Activated naive CD8-positive, alpha-beta T cell treated with anti-CD3 and anti-CD28 coated beads for 36 hours (primary cell): ENCODE measurements around the gene HAAO. TPM values are rescaled to one million over a fixed set of nuclear protein-coding genes. Genes with fewer than 3 reads are reported as not detected.
"Not testable (repeated sequence)": the region's sequence is repeated elsewhere in the genome, so short reads cannot be mapped to it uniquely, and the experiment has no call there.

ENCODE experiments used
- DNase-seq: peaks from one replicate; pipeline ENCODE4 v3.0.0; 2021
- H3K27ac Mint-ChIP-seq: one replicate; pipeline ENCODE4 v1.8.0; 2022; ENCODE audit warnings: mild to moderate bottlenecking, moderate library complexity, mixed read lengths
- H3K27me3 Mint-ChIP-seq: one replicate; pipeline ENCODE4 v1.8.0; 2022; ENCODE audit warnings: mild to moderate bottlenecking, mixed read lengths
- H3K36me3 Mint-ChIP-seq: one replicate; pipeline ENCODE4 v1.8.0; 2021; ENCODE audit warnings: mild to moderate bottlenecking, mixed read lengths
- H3K4me1 Mint-ChIP-seq: one replicate; pipeline ENCODE4 v1.8.0; 2021; ENCODE audit warnings: mixed read lengths
- H3K4me3 Mint-ChIP-seq: one replicate; pipeline ENCODE4 v1.8.0; 2022; ENCODE audit warnings: mild to moderate bottlenecking, moderate library complexity, mixed read lengths
- H3K9me3 Mint-ChIP-seq: one replicate; pipeline ENCODE4 v1.8.0; 2022; ENCODE audit warnings: mixed read lengths
- total RNA-seq, 2 experiments: library from RNA; stranded (reverse); gene quantifications; one replicate each; pipeline ENCODE4 v1.2.3, GENCODE V29; 2021

The HAAO gene
- 1 to 10 TPM in 1 of 2 experiments, under 1 TPM in 1; 0.33 to 1.1 TPM for total RNA-seq

DNA sequence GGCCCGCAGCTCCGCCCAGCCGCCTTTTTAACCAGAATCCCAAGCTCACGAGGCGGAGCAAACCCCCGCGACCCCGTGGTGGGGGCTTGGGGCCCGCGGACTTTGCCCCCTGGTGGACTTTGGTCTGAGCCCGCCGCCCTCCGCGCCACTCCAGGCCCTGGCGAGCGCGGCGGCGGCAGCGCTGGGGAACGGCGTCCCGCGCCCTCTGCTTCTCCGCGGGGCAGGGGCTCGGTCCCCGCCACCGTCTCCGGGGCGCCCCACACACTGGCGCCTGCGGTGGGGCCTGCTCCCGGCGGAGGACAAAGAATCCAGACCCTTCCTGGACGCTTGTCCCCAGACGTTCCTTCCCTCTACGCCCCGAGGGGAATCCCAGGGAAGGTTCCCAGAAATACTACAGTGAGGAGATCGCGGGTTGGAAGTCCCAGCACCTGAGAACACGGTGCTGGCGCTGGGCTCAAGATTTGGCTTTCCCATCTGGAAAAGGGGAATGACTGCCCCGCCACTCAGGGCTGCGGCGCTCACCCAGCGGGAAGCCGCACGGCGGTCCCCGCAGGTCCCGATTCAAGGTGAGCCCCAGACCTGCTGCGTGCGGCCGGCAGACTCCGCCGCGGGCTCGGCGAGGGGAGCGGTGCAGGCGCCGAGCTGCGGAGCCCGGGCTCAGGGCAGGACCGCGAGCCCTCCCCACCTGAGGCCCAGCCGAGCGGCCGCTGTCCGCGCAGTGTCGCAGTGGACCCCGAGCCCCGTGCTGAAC is at the start of gene HAAO:
HAAO (minus strand) TSS at position 1 of the 751 bp plus-strand sequence. CDS start 47 bp downstream, outside the sequence.
- DNase-seq: peak; percentile 30
- H3K4me1 Mint-ChIP-seq: peaks cover 35% of the 10 kb centered on the region
- H3K36me3 Mint-ChIP-seq: peaks cover 3% of the 10 kb centered on the region
- H3K9me3 Mint-ChIP-seq: no peaks in the 10 kb centered on the region
- H3K4me3 Mint-ChIP-seq: peak within 1 kb of the TSS; percentile 76
- H3K27ac Mint-ChIP-seq: peak within 1 kb of the TSS; percentile 5
- peaks cover 40% of the 10 kb centered on the region for H3K27me3 Mint-ChIP-seq

DNA sequence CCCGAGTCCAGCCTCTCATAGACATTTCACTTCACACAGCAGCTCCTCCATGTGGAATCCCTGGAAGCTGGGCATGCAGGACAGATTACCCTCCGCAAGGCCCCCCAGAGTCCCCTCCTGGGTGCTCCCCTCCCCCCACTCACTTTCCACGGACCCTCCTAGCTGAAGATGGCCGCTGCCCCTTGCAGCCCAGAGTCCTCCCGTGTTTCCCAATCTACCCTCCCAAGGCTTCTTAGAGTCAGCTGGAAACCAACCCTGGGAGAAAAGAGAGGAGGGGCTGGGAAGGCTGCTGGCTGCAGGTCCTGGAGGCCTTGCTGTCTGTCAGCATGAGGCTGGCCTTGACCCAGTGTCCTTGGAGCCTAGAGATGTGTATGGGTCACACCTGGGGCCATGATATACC is 49.0 kb upstream of the HAAO start:
- Mint-ChIP-seq H3K4me1 (peaks cover under 1% of the 10 kb centered on the region), H3K27me3 (no peaks in the 10 kb centered on the region), H3K4me3 (no peak overlapping the region), H3K9me3 (no peaks in the 10 kb centered on the region), H3K36me3 (no peaks in the 10 kb centered on the region), H3K27ac (no peak overlapping the region)
- DNase-seq: no peak

DNA sequence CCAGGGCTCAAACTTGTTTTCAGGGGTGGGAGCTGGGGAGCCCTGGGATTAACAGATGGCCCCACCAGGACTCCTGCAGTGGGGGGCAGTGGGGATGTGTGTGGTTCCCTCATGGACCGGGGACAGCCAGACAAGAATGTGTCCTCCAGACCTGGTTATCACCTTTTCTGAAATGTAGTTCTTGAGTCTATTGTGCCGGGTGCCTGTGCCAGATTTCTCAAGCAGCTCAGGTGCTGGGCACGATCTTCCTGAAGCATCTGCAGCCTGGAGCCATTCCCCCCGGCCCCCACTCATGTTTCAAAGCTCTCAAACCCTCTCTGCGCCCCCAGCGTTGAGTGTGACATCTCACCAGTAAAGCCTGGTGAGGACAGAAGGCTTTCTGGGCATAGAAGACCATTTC is 48.4 kb upstream of the HAAO start:
- H3K27me3 Mint-ChIP-seq: no peaks in the 10 kb centered on the region
- no peak overlapping the region for H3K4me3 Mint-ChIP-seq
- no peak overlapping the region for H3K27ac Mint-ChIP-seq
- no peaks in the 10 kb centered on the region for H3K9me3 Mint-ChIP-seq
- H3K4me1 Mint-ChIP-seq: peaks cover 6% of the 10 kb centered on the region
- no peak for DNase-seq
- H3K36me3 Mint-ChIP-seq: no peaks in the 10 kb centered on the region

DNA sequence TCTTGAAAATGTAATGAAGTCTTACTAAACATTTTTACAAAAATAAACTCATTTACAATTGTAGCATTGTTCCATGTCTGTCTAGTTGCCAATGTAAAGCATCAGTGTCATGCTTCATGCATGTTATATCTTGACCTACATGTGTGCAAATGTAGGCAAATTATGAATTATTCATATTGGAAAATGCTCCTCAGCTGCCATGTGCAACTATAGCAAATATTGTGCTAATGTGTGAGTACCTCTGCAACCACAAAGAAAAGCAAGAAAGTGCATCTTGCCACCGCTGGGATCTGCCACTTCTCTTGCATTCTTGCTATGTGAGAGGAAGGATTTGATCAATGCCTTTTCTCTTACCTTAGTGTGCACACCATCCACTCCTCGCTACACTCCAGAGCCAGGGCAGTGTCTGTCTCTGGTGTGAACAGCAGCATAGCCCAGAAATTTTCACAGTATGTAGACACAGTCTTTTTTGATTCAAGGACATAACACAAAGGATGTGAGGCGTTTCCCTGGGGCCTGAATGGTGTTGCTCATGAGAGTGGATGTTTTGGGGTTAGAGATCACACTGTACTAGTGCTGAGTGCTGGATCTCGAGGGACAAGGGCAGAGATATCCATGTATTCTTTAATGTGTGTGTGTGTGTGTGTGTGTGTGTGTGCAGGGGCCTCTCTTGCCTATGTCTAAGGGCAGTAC is 47.6 kb upstream of the HAAO start:
- H3K4me3 Mint-ChIP-seq: no peak overlapping the region
- H3K27ac Mint-ChIP-seq: no peak overlapping the region
- peaks cover 7% of the 10 kb centered on the region for H3K4me1 Mint-ChIP-seq
- no peaks in the 10 kb centered on the region for H3K27me3 Mint-ChIP-seq
- no peak for DNase-seq
- H3K9me3 Mint-ChIP-seq: no peaks in the 10 kb centered on the region
- H3K36me3 Mint-ChIP-seq: no peaks in the 10 kb centered on the region

DNA sequence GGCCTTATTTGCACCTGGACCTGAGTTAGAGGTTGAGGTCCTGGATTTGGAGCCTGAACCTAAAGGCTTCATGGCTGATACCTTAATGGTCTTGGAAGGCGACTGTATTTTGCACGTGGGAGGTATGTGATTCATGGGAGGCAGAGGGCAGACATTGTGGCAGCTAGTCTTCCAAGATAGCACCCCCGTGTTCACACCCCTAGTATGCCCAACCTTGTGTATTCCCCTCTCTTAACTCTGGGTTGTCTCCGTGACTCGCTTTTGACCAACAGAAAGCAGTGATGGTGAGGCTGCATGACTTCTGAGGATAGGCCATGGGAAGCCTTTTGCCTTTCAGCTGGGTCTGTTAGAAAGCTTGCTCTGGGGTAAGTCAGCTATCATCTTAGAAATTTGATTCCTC is 45.8 kb upstream of the HAAO start:
- H3K36me3 Mint-ChIP-seq: no peaks in the 10 kb centered on the region
- DNase-seq: no peak
- H3K4me3 Mint-ChIP-seq: no peak overlapping the region
- H3K27ac Mint-ChIP-seq: no peak overlapping the region
- H3K9me3 Mint-ChIP-seq: no peaks in the 10 kb centered on the region
- H3K27me3 Mint-ChIP-seq: no peaks in the 10 kb centered on the region
- peaks cover 7% of the 10 kb centered on the region for H3K4me1 Mint-ChIP-seq

DNA sequence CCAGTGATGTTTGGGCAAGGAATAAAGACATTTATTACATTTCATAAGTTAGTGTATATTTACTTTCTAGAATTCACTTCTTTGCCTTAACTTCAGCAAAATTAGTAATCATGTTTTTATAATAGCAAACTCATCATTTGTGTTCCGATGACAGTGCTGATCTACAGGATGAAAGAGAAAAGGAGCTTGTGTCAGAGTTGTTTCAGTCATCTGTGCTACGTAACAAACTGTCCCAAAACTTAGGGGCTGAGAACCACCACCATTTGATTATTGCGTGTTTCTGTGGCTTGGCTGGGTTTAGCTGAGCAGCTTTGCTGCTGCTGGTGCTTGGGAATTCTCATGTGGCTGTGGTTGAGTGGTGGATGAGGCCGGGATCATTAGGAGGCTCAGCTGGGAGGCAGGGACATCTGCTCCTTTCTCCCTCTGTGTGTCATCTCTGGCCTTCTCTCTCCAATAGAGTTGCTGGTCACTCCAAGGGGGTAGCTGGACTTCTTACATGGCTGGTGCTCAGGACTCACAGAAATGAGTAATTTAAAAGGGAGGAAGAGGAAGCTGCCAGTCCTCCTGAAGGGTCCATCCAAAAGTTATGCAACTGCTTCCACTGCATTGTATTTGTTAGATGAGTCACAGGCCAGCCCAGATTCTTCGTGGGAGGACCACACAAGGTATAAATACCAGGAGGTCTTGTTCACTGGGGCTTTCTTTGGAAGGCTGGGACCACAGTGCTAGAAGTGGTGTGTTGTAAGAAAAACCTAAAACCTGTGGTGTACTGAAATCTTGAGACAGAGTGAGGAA is 43.4 kb upstream of the HAAO start:
- no peak for DNase-seq
- H3K4me3 Mint-ChIP-seq: no peak overlapping the region
- no peaks in the 10 kb centered on the region for H3K9me3 Mint-ChIP-seq
- no peaks in the 10 kb centered on the region for H3K27me3 Mint-ChIP-seq
- peaks cover 7% of the 10 kb centered on the region for H3K4me1 Mint-ChIP-seq
- no peaks in the 10 kb centered on the region for H3K36me3 Mint-ChIP-seq
- no peak overlapping the region for H3K27ac Mint-ChIP-seq

DNA sequence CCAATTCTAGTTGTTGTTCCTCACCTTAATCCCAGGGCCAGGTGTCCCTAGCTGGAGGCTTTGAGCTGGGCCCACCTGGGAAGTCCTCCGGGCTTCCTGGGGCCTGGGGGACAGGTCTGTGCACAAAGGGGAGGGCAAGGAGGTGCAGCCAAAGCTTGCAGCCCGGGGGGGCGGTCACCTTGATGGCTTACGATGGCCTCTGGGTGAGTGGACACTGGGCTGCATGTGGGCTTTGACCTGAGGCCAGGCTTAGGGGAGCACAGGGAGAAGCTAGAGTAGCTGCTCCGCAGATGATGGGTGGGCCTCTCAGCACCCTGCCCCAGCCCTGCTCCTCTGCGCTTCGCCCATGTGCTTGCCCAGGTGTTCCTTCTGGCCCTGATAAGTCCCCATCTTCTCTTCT is 41.8 kb upstream of the HAAO start:
- Mint-ChIP-seq H3K36me3 (no peaks in the 10 kb centered on the region), H3K9me3 (no peaks in the 10 kb centered on the region)

DNA sequence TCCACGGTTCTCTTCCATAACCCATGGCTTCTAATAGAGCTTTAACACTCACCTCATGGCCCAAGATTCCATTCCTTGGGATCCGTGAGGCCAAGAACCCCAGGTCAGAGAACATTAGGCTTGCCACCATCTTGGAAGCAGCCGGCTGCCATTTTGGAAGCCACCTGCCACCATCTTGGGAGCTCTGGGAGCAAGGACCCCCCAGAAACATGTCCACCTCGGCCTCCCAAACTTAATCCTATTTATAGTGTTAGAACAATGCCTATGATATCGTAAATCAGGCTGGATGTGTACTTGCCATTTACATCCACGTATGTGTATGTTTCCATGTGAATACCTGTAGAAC is 39.9 kb upstream of the HAAO start:
- Mint-ChIP-seq H3K9me3 (no peaks in the 10 kb centered on the region), H3K27ac (no peak overlapping the region), H3K27me3 (peaks cover 10% of the 10 kb centered on the region), H3K4me3 (no peak overlapping the region), H3K36me3 (no peaks in the 10 kb centered on the region), H3K4me1 (peaks cover 21% of the 10 kb centered on the region)
- DNase-seq: no peak

More for the DNA sequence above, 41.8 kb upstream of the HAAO start:
- H3K27me3 Mint-ChIP-seq: no peaks in the 10 kb centered on the region
- H3K27ac Mint-ChIP-seq: no peak overlapping the region
- peaks cover 7% of the 10 kb centered on the region for H3K4me1 Mint-ChIP-seq
- no peak for DNase-seq
- no peak overlapping the region for H3K4me3 Mint-ChIP-seq

DNA sequence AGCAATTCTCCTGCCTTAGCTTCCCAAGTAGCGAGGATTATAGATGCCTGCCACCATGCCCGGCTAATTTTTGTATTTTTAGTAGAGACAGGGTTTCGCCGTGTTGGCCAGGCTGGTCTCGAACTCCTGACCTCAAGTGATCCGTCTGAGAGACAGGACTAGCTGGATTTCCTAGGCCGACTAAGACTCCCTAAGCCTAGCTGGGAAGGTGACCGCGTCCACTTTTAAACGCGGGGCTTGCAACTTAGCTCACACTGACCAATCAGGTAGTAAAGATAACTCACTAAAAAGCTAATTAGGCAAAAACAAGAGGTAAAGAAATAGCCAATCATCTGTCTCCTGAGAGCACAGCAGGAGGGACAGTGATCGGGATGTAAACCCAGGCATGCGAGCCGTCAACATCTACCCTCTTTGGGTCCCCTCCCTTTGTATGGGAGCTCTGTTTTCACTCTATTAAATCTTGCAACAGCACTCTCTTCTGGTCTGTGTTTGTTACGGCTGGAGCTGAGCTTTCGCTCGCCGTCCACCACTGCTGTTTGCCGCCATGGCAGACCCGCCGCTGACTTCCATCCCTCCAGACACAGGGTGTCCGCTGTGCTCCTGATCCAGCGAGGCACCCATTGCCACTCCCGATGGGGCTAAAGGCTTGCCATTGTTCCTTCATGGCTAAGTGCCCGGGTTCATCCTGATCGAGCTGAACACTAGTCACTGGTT is 39.3 kb upstream of the HAAO start:
- H3K9me3 Mint-ChIP-seq, H3K36me3 Mint-ChIP-seq, H3K4me3 Mint-ChIP-seq, DNase-seq, H3K27ac Mint-ChIP-seq: not testable (repeated sequence)
- peaks cover 13% of the 10 kb centered on the region for H3K27me3 Mint-ChIP-seq
- peaks cover 21% of the 10 kb centered on the region for H3K4me1 Mint-ChIP-seq

DNA sequence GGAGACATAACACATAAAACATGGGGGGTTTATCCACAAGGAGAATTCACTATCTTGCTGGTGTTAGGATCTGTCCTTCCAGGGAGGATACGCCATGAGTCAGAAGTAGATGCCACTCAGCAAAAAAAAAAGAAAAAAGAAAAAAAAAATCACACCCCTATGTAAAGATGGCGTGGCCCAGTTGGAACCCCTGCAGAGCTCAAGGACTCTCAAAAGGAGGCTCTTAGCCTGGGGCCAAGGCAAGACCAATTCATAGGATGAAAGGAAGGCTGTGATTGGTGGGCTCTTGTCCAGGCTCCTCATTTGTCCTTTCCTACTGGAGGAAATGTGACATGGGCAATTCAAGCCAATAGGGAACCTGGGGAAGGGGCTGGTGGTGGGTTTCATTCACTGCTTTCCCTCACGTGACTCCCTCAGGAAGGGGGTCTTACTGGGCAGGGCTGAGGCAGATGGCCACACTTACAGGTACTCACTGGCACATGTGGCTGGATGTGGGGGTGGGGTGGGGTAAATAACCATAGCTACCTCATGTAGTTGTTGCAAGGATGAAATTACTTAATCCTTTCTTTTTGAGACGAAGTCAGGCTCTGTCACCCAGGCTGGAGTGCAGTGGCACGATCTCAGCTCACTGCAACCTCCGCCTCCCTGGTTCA is 38.7 kb upstream of the HAAO start:
- H3K4me1 Mint-ChIP-seq: peaks cover 18% of the 10 kb centered on the region
- H3K27ac Mint-ChIP-seq: no peak overlapping the region
- H3K36me3 Mint-ChIP-seq: no peaks in the 10 kb centered on the region
- no peaks in the 10 kb centered on the region for H3K9me3 Mint-ChIP-seq
- peaks cover 13% of the 10 kb centered on the region for H3K27me3 Mint-ChIP-seq
- DNase-seq: no peak
- no peak overlapping the region for H3K4me3 Mint-ChIP-seq

DNA sequence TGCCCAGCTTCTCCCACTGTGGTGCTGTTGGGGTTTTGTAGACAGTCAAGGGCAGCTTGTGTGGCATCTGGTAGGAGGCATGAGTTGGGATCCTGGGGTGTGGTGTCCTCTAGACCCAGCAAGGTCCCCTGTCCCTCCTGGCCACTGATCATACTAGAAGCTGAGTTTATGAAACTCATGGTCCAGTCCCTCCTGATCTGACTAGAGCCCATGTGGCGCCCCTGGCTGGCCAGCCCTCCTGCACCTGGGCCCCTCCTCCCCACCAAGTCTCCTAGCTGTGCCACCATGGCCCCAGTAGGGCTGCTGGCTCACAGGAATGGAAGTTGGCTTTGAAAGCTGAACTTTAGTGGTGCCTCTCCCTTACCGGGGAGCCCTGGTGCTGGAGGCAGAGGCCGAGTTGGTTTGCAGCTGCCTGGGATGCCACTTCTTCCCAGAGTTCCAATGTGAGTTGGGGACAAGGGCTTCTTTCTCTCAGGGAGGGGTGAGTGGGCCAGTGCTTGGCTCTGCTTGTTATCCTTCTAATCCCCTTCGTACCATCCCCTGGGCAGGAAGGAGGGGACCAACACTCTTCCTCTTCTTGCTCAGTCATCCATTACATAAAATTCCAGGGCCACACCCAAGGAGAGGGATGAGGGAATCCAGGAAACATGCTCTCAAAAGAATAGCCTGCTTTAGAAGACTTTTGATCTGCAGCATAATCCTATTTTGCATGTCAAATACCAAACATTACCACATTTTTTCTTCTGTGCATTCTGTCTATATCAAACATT is 37.5 kb upstream of the HAAO start:
- peaks cover 14% of the 10 kb centered on the region for H3K4me1 Mint-ChIP-seq
- H3K36me3 Mint-ChIP-seq: no peaks in the 10 kb centered on the region
- peaks cover 13% of the 10 kb centered on the region for H3K27me3 Mint-ChIP-seq
- no peak overlapping the region for H3K27ac Mint-ChIP-seq
- no peak overlapping the region for H3K4me3 Mint-ChIP-seq
- H3K9me3 Mint-ChIP-seq: no peaks in the 10 kb centered on the region
- DNase-seq: no peak

DNA sequence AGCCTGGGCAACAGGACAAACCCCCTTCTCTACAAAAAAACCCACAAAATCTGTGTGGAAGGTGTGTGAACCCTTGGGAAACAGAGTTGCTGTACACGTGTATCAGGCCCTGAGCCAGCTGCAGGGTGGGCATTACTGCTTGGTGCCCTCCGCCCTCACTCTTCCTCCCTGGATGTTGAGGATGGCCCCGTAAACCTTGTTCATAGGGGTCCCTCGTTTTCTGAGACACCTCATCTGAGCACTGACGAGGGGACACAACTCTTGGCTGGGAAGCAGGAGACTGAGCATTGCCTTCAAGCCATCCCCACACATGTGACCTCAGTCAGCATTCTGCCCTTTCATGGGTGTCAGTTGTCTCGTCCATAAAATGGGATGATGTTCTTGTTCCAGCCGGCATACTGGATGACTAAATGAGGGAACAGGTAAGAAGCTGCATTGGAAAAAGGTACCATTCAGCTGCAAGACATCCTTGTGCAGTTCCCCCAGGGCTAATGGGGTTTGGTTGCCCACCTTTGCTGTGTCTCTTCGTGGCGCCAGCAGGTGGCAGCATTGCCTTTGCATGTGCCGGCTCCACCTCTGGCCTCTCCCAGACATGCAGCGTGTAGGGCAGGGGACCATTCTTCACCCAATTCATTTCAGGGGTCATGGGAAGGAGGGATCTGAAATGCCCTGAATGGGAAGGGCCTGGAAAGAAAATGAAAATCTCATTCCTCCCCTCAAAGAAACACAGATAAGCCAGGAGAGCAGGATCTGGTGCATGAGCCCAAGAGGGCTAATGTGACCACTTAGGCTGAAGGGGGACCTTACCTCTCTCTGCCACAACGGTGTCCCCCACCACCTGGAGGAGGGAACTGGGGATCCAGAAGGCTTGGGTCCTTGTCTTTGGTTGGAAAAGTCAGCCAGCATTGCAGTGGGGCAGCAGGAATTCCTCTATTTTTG is 36.4 kb upstream of the HAAO start:
- peak; percentile 74 for DNase-seq
- no peaks in the 10 kb centered on the region for H3K36me3 Mint-ChIP-seq
- H3K27me3 Mint-ChIP-seq: peaks cover 13% of the 10 kb centered on the region
- H3K4me1 Mint-ChIP-seq: peaks cover 14% of the 10 kb centered on the region
- H3K9me3 Mint-ChIP-seq: no peaks in the 10 kb centered on the region
- H3K4me3 Mint-ChIP-seq: no peak overlapping the region
- H3K27ac Mint-ChIP-seq: no peak overlapping the region
